ENCODE measurements around the gene C5. TPM values are rescaled to one million over a fixed set of nuclear protein-coding genes. Genes with fewer than 3 reads are reported as not detected.

Gene C5
- total RNA-seq, 4 donors from 2014 or later, result 1.2 to 8.6 (median 2.1) TPM

- no peaks in the 10 kb centered on the region for H3K9me3 ChIP-seq
- H3K27ac ChIP-seq, result no peak overlapping the region
- no peaks in the 10 kb centered on the region for H3K4me1 ChIP-seq
- TF ChIP-seq POLR2A (IDR thresholded peaks at IDR 0.05) (no peak), CTCF (IDR thresholded peaks at IDR 0.05) (no peak)
- no peaks in the 10 kb centered on the region for H3K27me3 ChIP-seq
- H3K36me3 ChIP-seq, result peaks cover 0 to 13% (median 0%) of the 10 kb centered on the region in 3 donors
- DNase-seq, result no peak
- H3K4me3 ChIP-seq, result no peak overlapping the region
Observed at GRCh38 chr9:121082075-121082474, 32.0 kb upstream of the C5 start.

GRCh38 chr9:121075251-121076036, 25.4 kb upstream of the C5 start:
- TF ChIP-seq POLR2A (IDR thresholded peaks at IDR 0.05) (no peak), CTCF (IDR thresholded peaks at IDR 0.05) (no peak)

GRCh38 chr9:121074370-121075250, 24.5 kb upstream of the C5 start, which contains the start of gene CNTRL:
TSS of gene CNTRL (plus strand) at chr9:121074955. CDS start at chr9:121088327, 13,372 bp downstream.
- Histone ChIP-seq H3K4me3 (peak within 1 kb of the TSS; percentile 61 to 87 (median 74)), H3K27me3 (no peaks in the 10 kb centered on the region), H3K9me3 (no peaks in the 10 kb centered on the region), H3K27ac (peak within 1 kb of the TSS; percentile 73 to 91 (median 80)), H3K4me1 (peaks cover 0 to 9% (median 2%) of the 10 kb centered on the region in 4 donors), H3K36me3 (no peaks in the 10 kb centered on the region)
- TF ChIP-seq POLR2A (IDR thresholded peaks at IDR 0.05) (no peak), CTCF (IDR thresholded peaks at IDR 0.05) (no peak)
- DNase-seq, result peak; percentile 86 to 94 (median 91)

More at GRCh38 chr9:121075251-121076036, 25.4 kb upstream of the C5 start:
- Histone ChIP-seq H3K4me3 (peak overlapping the region; percentile 61 to 87 (median 74)), H3K4me1 (peaks cover 0 to 9% (median 2%) of the 10 kb centered on the region in 4 donors), H3K27me3 (no peaks in the 10 kb centered on the region), H3K9me3 (no peaks in the 10 kb centered on the region), H3K27ac (peak overlapping the region; percentile 73 to 91 (median 80)), H3K36me3 (no peaks in the 10 kb centered on the region)
- no peak for DNase-seq

GRCh38 chr9:121073038-121073437, 23.0 kb upstream of the C5 start:
- Histone ChIP-seq H3K27ac (peak overlapping the region in 3 of 4 donors; percentile 67 to 91 (median 78)), H3K4me1 (peaks cover 0 to 9% (median 2%) of the 10 kb centered on the region in 4 donors), H3K9me3 (no peaks in the 10 kb centered on the region), H3K27me3 (no peaks in the 10 kb centered on the region), H3K4me3 (no peak overlapping the region), H3K36me3 (no peaks in the 10 kb centered on the region)
- DNase-seq, result peak in 1 of 3 donors; percentile 60
- no peak for TF ChIP-seq CTCF (IDR thresholded peaks at IDR 0.05)

GRCh38 chr9:121071756-121072421, 21.8 kb upstream of the C5 start:
- no peaks in the 10 kb centered on the region for H3K9me3 ChIP-seq
- DNase-seq, result peak in 2 of 3 donors; percentile 53 to 54
- no peaks in the 10 kb centered on the region for H3K36me3 ChIP-seq

More at GRCh38 chr9:121071756-121072421, 21.8 kb upstream of the C5 start:
- Histone ChIP-seq H3K4me1 (peaks cover 0 to 9% (median 2%) of the 10 kb centered on the region in 4 donors), H3K27me3 (no peaks in the 10 kb centered on the region), H3K27ac (peak overlapping the region; percentile 41 to 91 (median 57)), H3K4me3 (peak overlapping the region; percentile 26 to 53 (median 40))
- TF ChIP-seq POLR2A (IDR thresholded peaks at IDR 0.05), result no peak
- peak in 3 of 6 experiments; percentile 12 to 30 (median 21) for TF ChIP-seq CTCF (IDR thresholded peaks at IDR 0.05)

All from Peyer's patch (tissue), 4 donors.